ENCODE data around the gene PRDM16. TPM values are rescaled to one million over a fixed set of nuclear protein-coding genes. Genes with fewer than 3 reads are reported as not detected.

PRDM16 gene
- total RNA-seq, 2 experiments from 2014 or later = not detected

GRCh38 chr1:3287656-3288160 is 218.7 kb downstream of the PRDM16 start:
- no peak overlapping the region for H3K4me2 ChIP-seq (ENCODE audit: low read length)
- H3K27ac ChIP-seq (ENCODE audit: low read depth, low read length, poor library complexity, severe bottlenecking) = no peak overlapping the region
- no peaks in the 10 kb centered on the region for H4K20me1 ChIP-seq (ENCODE audit: insufficient read depth, low read length)
- H3K9me3 ChIP-seq (ENCODE audit: low read length) = no peaks in the 10 kb centered on the region
- no peaks in the 10 kb centered on the region for H3K79me2 ChIP-seq (ENCODE audit: insufficient read depth, low read depth, low read length)
- ChIA-PET POLR2A (no interaction called here), CTCF (ENCODE audit: unreplicated experiment) (no interaction called here)
- TF ChIP-seq CTCF (conservative IDR thresholded peaks at IDR 0.05; ENCODE audit: low read length) (no peak), EZH2phosphoT487 (IDR thresholded peaks at IDR 0.05; ENCODE audit: borderline replicate concordance, low read depth, low read length) (no peak)
- H3K9me2 ChIP-seq (ENCODE audit: insufficient read depth, low read length) = no peaks in the 10 kb centered on the region
- no peak overlapping the region for H2AFZ ChIP-seq (ENCODE audit: low read length)
- no peak for DNase-seq (ENCODE audit: low spot score)
- H3K36me3 ChIP-seq (ENCODE audit: insufficient read depth, low read length) = no peaks in the 10 kb centered on the region
- no peaks in the 10 kb centered on the region for H3K4me1 ChIP-seq (ENCODE audit: insufficient read depth, low read length, poor library complexity, severe bottlenecking)
- no TSS peak for BruUV-seq (replicated peaks)
- no peak overlapping the region for H3K4me3 ChIP-seq (ENCODE audit: low read depth, low read length, poor library complexity, severe bottlenecking)
- intact Hi-C loops (cut with micrococcal nuclease; ENCODE audit: unreplicated experiment) = no loop called here

GRCh38 chr1:3289502-3289901 is 220.5 kb downstream of the PRDM16 start:
- ChIA-PET CTCF (ENCODE audit: unreplicated experiment) (no interaction called here), POLR2A (no interaction called here)
- no peak overlapping the region for H3K4me3 ChIP-seq (ENCODE audit: low read depth, low read length, poor library complexity, severe bottlenecking)
- H3K4me1 ChIP-seq (ENCODE audit: insufficient read depth, low read length, poor library complexity, severe bottlenecking) = no peaks in the 10 kb centered on the region
- no peak overlapping the region for H3K27ac ChIP-seq (ENCODE audit: low read depth, low read length, poor library complexity, severe bottlenecking)
- BruUV-seq (replicated peaks) = no TSS peak
- TF ChIP-seq CTCF (conservative IDR thresholded peaks at IDR 0.05; ENCODE audit: low read length) = no peak
- TF ChIP-seq EZH2phosphoT487 (IDR thresholded peaks at IDR 0.05; ENCODE audit: borderline replicate concordance, low read depth, low read length) = no peak
- H3K36me3 ChIP-seq (ENCODE audit: insufficient read depth, low read length) = no peaks in the 10 kb centered on the region
- H3K4me2 ChIP-seq (ENCODE audit: low read length) = no peak overlapping the region
- H3K79me2 ChIP-seq (ENCODE audit: insufficient read depth, low read depth, low read length) = no peaks in the 10 kb centered on the region
- intact Hi-C loops (cut with micrococcal nuclease; ENCODE audit: unreplicated experiment) = no loop called here
- no peak overlapping the region for H2AFZ ChIP-seq (ENCODE audit: low read length)
- no peak for DNase-seq (ENCODE audit: low spot score)
- H3K9me3 ChIP-seq (ENCODE audit: low read length) = no peaks in the 10 kb centered on the region
- H4K20me1 ChIP-seq (ENCODE audit: insufficient read depth, low read length) = no peaks in the 10 kb centered on the region
- no peaks in the 10 kb centered on the region for H3K9me2 ChIP-seq (ENCODE audit: insufficient read depth, low read length)

GRCh38 chr1:3290438-3290837 is 221.4 kb downstream of the PRDM16 start:
- no peak for DNase-seq (ENCODE audit: low spot score)
- Histone ChIP-seq H3K4me1 (ENCODE audit: insufficient read depth, low read length, poor library complexity, severe bottlenecking) (no peaks in the 10 kb centered on the region), H2AFZ (ENCODE audit: low read length) (no peak overlapping the region), H3K9me3 (ENCODE audit: low read length) (no peaks in the 10 kb centered on the region), H3K79me2 (ENCODE audit: insufficient read depth, low read depth, low read length) (no peaks in the 10 kb centered on the region), H3K4me2 (ENCODE audit: low read length) (no peak overlapping the region), H3K36me3 (ENCODE audit: insufficient read depth, low read length) (no peaks in the 10 kb centered on the region), H3K4me3 (ENCODE audit: low read depth, low read length, poor library complexity, severe bottlenecking) (no peak overlapping the region), H3K27ac (ENCODE audit: low read depth, low read length, poor library complexity, severe bottlenecking) (no peak overlapping the region), H3K9me2 (ENCODE audit: insufficient read depth, low read length) (no peaks in the 10 kb centered on the region), H4K20me1 (ENCODE audit: insufficient read depth, low read length) (no peaks in the 10 kb centered on the region)
- intact Hi-C loops (cut with micrococcal nuclease; ENCODE audit: unreplicated experiment) = no loop called here
- no TSS peak for BruUV-seq (replicated peaks)
- CTCF ChIA-PET (ENCODE audit: unreplicated experiment) = no interaction called here
- POLR2A ChIA-PET = no interaction called here
- no peak for TF ChIP-seq EZH2phosphoT487 (IDR thresholded peaks at IDR 0.05; ENCODE audit: borderline replicate concordance, low read depth, low read length)
- TF ChIP-seq CTCF (conservative IDR thresholded peaks at IDR 0.05; ENCODE audit: low read length) = no peak
